Endometrial microvascular endothelial cells (primary cell): ENCODE results near the gene CHCHD6. TPM values are rescaled to one million over a fixed set of nuclear protein-coding genes. Genes with fewer than 3 reads are reported as not detected.

Experiments
- in situ Hi-C: cut with HindIII; loops from 2 replicates; pipeline ENCODE4 v1.10.0; 2017; ENCODE audit warnings: low sequenced_read_pairs, low pct_unique_long_range_greater_than_20kb; ENCODE audit errors: inconsistent ontology term
- total RNA-seq: library from RNA; depleted of rRNA; stranded (reverse); fragments of >200 nt; gene quantifications from one replicate; pipeline ENCODE4 v1.2.3, GENCODE V29; 2015; ENCODE audit errors: inconsistent ontology term

CHCHD6 gene
- total RNA-seq, 1 donor from 2014 or later = 18.3 TPM

- in situ Hi-C loops = no loop called here
These were observed 11.2 kb upstream of the CHCHD6 start for GRCh38 chr3:126692858-126693257.

DNA sequence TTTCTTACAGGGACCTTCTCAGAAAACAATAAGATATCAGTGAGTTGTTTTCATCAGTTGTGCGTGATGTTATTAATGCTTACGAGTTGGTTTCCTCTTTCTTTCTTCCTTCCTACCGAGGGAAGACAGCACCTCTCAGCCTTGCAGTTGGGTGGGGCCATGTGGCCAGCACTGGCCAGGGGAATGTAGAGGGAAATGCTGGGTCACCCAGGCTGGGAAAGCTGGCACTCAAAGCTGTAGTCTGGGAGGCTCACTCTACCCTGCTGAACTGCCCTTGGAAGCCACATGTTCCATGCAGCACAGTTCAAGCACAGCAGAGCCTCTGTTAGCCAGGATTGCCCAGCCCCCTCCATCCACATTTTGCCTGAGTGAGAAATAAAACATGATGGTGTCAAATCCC lies 10.1 kb upstream of the CHCHD6 start:
- in situ Hi-C loops = no loop called here

DNA sequence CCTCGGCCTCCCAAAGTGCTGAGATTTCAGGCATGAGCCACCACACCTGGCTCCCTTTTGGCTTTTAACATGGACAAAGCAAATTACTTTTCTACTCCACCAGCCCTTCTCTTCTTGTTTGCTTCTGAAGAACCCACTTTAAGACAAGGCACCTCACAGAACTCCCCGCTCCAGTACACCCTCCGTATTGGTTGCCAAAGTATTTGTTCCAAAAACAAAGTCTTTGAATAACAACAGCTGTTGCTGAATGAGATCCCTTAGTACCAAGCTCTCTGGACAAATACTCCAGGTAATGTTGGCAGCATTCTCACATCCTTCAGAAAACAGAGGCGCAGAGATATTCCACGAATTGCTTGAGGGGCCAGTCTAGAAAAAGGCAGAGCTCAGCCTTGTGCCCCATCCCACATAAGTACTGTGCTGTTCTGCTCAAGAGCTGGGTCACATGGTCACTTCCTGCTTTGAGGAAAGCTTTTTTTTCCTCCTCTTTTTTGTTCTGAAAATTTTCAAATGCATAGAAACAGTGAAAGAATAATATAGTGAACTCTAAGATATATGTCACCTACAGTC lies 7.3 kb upstream of the CHCHD6 start:
- in situ Hi-C loops = no loop called here

GRCh38 chr3:126699011-126699410 lies 5.0 kb upstream of the CHCHD6 start:
- in situ Hi-C loops = no loop called here

DNA sequence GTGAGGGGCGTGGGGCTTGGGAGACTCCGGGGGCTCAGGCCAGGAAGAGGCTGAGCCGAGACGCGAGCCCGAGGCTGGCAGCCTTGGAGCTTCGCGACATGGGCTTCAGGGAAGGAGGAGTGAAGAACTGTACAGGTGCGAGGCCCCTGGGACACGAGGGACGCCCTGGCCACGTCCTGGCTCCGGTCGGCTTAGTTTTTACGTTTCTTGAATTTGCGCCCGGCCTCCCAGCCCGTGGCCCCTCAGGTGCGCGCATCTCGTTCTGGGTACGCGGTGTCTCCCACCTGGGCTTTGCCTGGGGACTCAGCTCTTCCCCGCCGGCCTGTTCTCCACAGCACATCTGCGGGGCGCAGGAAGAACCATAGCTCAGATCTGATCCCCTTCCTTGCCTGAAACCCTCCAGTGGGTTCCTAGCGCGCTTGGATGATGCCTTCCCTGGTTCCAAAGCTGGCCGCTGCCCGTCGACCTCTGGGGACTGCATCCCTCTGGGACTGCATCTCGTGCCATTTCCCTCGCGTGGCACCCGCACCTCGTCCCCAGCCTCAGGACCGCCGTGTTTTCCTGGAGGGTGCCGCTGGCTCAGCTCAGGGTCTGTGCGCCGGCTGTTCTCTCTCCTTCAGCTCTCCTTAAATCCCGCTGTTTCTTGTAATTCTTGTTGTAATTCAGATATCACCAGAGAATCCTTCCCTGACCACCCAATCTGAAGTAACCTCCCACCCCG lies 614 bp downstream of the CHCHD6 start:
- in situ Hi-C loops = no loop called here

DNA sequence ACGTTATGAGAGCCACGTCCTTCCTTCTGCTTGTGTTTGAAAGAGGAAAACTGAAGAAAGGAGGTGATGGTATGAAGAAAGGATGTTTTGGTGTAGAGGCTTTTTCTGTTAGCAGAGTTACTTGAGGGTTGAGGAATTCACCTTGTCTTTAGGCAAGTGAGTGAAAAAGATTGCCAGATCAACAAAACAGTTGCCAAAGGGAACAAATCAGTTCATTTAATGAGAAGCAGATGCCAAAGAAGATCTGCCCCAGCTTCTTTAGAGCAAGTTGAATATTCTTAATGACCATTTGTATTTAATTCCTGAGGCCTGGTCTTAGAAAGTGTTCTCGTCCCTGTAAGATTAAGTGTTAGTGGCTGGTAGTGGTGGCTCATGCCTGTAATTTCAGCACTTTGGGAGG lies 2.6 kb downstream of the CHCHD6 start:
- in situ Hi-C loops = no loop called here

DNA sequence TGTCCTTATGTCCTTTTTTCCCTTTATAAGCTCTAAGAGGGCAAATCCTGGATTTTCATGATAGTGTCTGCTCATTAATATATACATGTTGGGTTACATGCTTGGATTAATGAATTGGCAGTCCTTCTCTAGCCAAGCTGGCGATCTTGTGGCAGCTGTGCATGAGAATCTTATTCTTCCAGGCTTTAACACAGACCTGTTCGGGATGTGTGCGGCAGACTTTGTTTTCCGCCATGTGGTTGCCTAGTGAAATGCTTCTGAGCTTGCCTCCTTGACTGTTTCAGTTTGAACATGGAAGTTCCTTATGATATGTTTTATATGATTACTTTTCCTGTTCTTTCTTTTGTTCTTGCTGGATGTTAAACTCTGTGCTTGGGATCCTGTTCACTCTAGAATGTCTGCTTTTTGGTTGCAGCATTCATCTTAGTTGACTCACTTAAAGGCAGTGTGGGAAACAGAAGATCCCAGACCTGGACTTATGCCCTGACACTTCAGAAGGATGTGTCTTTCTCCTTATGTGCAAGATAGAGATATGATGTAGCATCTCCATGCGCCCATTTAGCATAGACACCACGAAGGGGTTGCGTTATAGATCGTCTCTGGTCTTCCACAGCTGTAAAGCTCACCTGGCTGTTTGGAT lies 7.2 kb downstream of the CHCHD6 start:
- in situ Hi-C loops = no loop called here

DNA sequence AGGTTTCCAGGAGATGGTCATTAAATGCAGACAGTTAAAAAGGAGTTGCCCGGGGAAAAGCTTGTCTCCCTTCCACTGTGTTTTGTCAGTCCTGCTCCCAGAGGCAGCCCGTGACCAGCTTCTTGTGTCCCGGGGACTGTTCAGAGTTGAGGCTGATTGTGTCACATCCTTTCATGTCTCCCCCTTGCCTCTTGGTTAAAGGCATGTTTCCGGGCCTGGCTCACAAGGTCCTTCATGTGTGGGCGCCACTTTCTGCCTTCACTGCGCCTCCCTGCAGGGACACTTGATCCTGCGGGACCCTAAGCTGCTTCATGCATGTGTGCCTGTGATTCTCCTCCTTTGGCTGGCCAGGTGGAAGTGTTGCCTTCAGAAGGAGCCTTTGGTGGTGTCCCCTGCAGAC lies 9.2 kb downstream of the CHCHD6 start:
- in situ Hi-C loops = no loop called here

DNA sequence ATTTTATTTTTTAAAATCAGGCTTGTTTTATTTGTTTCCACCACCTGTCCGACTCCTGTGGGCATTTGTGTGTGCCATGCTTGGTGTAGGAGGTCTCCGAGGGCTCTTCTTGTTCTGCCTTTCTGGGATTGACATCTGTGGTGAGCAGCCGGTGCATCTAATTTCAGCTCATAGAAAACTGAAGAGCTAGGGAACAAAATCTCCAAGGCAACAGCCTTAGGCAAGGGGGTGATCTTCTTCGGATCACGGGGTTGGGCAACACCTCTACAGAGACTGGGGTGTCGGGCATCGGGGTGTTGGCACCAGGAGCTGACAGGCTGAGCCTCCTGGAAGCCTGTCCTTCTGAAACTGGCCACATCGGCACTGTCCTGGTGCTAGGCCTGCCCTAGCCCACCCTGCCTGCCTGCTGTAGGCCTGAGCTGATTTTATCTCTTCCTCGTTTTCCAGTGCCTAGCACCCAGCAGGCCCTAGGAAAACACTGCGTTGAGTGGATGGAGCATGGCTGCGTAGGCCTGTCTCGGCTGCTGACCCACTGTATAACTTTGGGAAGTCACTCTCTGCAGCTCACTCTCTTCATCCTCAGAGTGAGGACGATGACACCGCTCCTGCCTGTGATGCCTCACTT lies 10.3 kb downstream of the CHCHD6 start:
- in situ Hi-C loops = no loop called here

DNA sequence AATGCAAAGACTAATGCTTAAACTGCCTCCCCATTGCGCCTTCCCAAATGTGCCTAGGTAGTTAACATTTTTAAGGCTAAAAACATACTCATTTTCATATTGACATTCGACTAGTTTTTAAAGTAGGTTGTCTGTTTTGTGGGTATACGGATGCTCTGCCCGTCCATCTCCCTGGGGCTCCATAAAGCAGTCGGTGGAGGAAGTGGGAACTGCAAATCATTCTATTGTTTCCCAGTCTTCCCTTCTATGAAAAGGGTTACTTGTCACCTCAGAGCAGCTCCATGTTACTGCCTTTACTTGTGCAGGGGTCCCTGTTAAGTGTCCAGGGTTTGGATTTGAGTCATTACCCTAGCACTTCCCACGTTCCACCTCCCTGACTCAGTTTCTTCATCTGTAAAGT lies 10.9 kb downstream of the CHCHD6 start:
- in situ Hi-C loops = no loop called here

DNA sequence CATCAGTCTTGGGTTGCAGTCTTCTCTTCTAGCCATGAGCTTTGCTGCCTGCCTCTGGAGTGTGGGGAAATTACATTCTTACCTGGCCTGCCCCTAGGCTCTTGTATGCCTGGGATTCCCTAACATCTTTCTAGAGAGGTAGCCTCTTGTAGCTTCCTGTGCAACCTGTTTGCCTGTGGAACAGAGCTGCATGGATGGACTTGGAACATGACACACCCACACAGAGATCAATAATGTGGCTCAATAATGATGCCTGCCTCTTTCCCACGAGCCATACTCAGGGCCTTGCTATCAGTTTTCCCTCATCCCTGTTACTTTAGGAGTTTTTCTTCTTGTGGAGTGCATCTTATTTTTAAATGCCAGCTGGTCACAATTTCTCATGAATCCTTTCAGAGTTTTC lies 11.4 kb downstream of the CHCHD6 start:
- in situ Hi-C loops = no loop called here

DNA sequence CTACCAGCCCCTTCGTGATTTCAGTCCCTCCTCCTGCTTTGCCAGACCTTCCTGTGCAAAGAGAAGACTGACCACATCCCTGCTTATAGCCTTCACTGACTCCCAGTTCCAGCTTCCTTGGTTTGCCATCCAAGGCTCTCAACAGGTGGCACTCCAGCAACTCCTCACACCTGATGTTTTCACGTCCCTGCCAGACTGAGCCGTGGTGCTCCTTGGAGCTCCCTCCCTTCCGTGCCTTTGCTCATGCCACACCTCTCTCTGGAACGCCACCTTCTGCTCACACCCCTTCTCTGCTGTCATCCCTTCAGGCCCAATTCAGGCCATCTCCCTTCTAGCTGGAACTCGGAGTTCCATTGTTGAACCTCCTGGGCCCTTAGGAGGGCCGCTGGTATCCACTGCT lies 12.0 kb downstream of the CHCHD6 start:
- in situ Hi-C loops = no loop called here

DNA sequence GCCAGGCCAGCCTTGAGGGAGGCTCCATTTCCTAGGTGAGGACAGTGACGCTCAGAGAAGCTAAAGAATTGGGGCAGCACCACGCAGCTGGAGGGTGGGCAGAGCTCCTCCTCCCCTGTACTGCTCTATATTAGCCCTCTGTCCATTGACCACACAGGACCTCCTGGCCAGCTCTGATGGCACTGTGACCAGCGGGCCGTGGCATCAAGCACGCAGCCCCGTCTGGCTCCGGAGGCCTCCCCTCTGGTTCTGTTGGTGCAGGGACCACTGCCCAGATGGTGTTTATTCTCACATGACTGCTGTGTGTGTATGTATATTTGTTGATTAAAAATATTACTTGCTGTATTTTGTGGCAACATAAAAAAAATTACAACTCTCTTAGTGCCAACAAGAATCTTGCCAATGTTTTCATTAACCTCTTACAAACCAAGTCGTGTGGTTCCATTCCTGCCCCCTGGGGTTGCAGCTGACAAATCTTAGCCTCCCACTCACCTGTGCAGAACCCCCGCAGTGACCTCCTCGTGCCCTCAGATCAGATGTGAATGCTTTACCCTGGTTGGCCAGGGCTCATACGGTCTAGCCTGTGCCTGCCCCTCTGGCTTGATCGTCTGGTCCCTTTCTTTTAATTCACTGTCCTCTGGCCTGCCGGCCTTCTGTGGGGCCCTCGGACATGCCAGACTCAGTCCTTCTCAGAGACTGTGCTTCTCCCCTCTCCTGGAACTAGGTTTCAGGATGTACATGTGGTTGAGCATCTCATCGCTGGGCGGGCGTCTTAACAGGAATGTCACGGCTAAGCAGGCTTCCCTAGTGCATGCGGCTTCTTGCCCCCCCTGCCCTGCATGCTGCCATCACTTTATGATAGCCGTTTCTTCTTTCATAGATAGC lies 14.8 kb downstream of the CHCHD6 start:
- in situ Hi-C loops = no loop called here

- in situ Hi-C loops = no loop called here
These were observed 16.6 kb downstream of the CHCHD6 start for GRCh38 chr3:126720596-126720995.

DNA sequence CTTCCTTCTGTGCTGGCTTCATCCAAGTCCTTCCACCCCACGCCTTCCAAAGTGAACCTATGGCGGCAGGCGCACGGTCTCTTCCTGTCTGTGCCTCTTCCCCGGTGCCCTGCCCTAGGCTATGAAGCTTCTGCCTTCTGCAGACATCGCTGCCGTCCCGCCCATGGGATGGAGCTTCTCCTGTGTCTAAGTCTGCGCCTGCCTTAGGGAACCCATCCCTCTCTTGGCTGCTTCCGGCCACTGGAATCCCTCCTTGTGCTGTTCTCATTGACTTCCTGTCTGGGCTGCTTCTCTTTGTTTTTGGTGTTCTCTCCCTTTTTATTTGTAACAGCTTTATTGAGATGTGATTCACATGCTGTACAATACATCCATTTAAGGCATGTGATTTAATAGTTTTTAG lies 17.2 kb downstream of the CHCHD6 start:
- in situ Hi-C loops = no loop called here

- in situ Hi-C loops = no loop called here
These were observed 19.2 kb downstream of the CHCHD6 start for GRCh38 chr3:126723237-126723636.

DNA sequence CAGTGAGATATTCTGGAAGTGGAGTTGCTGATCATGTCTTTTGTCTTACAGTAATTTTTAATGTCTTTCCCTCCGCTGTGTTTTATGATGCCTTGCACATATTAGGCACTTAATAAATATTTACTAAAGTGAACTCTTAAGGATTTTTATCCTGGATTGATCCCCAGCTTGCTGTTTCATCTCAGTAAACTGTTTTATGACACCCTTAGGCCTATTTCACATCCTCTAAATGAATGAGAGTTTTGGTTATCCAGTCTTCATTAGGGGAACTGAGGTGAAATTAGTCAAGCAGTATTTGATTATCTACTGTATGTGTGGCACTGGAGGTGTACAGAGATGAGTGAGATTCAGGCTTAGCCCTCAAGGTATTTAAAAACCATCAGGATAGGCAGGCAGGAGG lies 19.8 kb downstream of the CHCHD6 start:
- in situ Hi-C loops = no loop called here

- in situ Hi-C loops = no loop called here
These were observed 24.6 kb downstream of the CHCHD6 start for GRCh38 chr3:126728680-126729079.

DNA sequence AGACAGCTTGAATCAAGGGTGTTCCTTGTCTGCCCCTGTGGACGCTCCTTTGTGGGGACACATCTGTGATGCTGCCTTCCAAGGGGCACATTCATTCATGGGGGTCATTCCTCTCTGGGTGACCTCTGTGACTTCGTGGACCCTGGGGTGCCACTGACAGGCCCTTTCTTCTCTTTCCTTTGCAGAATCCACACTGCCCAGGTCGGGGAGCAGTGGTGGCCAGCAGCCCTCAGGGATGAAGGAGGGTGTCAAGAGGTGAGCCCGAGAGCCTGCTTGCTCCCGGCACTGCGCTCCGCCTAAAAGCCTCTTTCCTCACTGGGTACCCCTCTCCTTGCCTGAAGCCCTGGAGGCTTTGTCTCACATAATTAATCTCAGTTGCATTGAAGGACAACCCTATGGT lies 26.3 kb downstream of the CHCHD6 start:
- in situ Hi-C loops = no loop called here
